Duodenal mucosa (tissue), 2 donors: Measurements from ENCODE around the gene RNF135.
"Not testable (repeated sequence)": the region's sequence is repeated elsewhere in the genome, so short reads cannot be mapped to it uniquely, and the experiment has no call there.

Experiments used
- H3K27ac ChIP-seq: one replicate; pipeline ENCODE4 v1.7.0; 2013; ENCODE audit warnings: low read depth, low read length
- H3K27me3 ChIP-seq, 2 donors: one replicate each; pipeline ENCODE4 v1.7.0; 2013; ENCODE audit warnings: low read length in 2 of 2, control low read depth in 1 of 2; ENCODE audit not compliant: insufficient read depth in 2 of 2, control insufficient read depth in 1 of 2
- H3K36me3 ChIP-seq, 2 donors: one replicate each; pipeline ENCODE4 v1.7.0; 2013; ENCODE audit warnings: low read length in 2 of 2, control low read depth in 1 of 2; ENCODE audit not compliant: insufficient read depth in 2 of 2, control insufficient read depth in 1 of 2
- H3K4me1 ChIP-seq, 2 donors: one replicate each; pipeline ENCODE4 v1.7.0; 2013; ENCODE audit warnings: low read length in 2 of 2, control low read depth in 1 of 2; ENCODE audit not compliant: insufficient read depth in 2 of 2, control insufficient read depth in 1 of 2
- H3K4me3 ChIP-seq, 2 donors: one replicate each; pipeline ENCODE4 v1.7.0; 2013; ENCODE audit warnings: low read length in 2 of 2, low read depth in 1 of 2
- H3K9ac ChIP-seq, 2 donors: one replicate each; pipeline ENCODE4 v1.7.0; 2013; ENCODE audit warnings: low read length in 2 of 2, low read depth in 1 of 2
- H3K9me3 ChIP-seq, 2 donors: one replicate each; pipeline ENCODE4 v1.7.0; 2013; ENCODE audit warnings: low read length in 2 of 2, control low read depth in 1 of 2; ENCODE audit not compliant: control insufficient read depth in 1 of 2

RNF135 gene

GRCh38 chr17:30997270-30997669 is 26.4 kb downstream of the RNF135 start:
- no peaks in the 10 kb centered on the region for H3K9me3 ChIP-seq
- peaks cover 26 to 56% of the 10 kb centered on the region in 2 donors for H3K36me3 ChIP-seq
- H3K27me3 ChIP-seq, result no peaks in the 10 kb centered on the region
- no peak overlapping the region for H3K9ac ChIP-seq
- H3K4me3 ChIP-seq, result no peak overlapping the region
- H3K27ac ChIP-seq, result no peak overlapping the region
- H3K4me1 ChIP-seq, result peaks cover 0 to 4% of the 10 kb centered on the region in 2 donors

GRCh38 chr17:30997842-30998241 is 27.0 kb downstream of the RNF135 start:
- Histone ChIP-seq H3K36me3 (peaks cover 26 to 57% of the 10 kb centered on the region in 2 donors), H3K27me3 (no peaks in the 10 kb centered on the region), H3K4me3 (no peak overlapping the region), H3K9me3 (no peaks in the 10 kb centered on the region), H3K4me1 (peaks cover 0 to 4% of the 10 kb centered on the region in 2 donors), H3K9ac (no peak overlapping the region), H3K27ac (no peak overlapping the region)

- H3K4me3 ChIP-seq, result no peak overlapping the region
- no peaks in the 10 kb centered on the region for H3K9me3 ChIP-seq
- no peaks in the 10 kb centered on the region for H3K4me1 ChIP-seq
- peaks cover 21 to 45% of the 10 kb centered on the region in 2 donors for H3K36me3 ChIP-seq
- no peaks in the 10 kb centered on the region for H3K27me3 ChIP-seq
- no peak overlapping the region for H3K9ac ChIP-seq
- no peak overlapping the region for H3K27ac ChIP-seq
Measured at GRCh38 chr17:31002047-31002446, 31.2 kb downstream of the RNF135 start.

- no peak overlapping the region for H3K27ac ChIP-seq
- H3K36me3 ChIP-seq, result peaks cover 11 to 35% of the 10 kb centered on the region in 2 donors
- H3K27me3 ChIP-seq, result no peaks in the 10 kb centered on the region
- H3K9ac ChIP-seq, result no peak overlapping the region
- no peaks in the 10 kb centered on the region for H3K9me3 ChIP-seq
- H3K4me3 ChIP-seq, result no peak overlapping the region
- peaks cover 0 to 5% of the 10 kb centered on the region in 2 donors for H3K4me1 ChIP-seq
Measured at GRCh38 chr17:31003225-31003866, 32.5 kb downstream of the RNF135 start.

GRCh38 chr17:31004160-31004559 is 33.3 kb downstream of the RNF135 start:
- Histone ChIP-seq H3K27me3 (no peaks in the 10 kb centered on the region), H3K9ac (no peak overlapping the region), H3K36me3 (peaks cover 3 to 28% of the 10 kb centered on the region in 2 donors), H3K9me3 (no peaks in the 10 kb centered on the region), H3K4me1 (peaks cover 0 to 5% of the 10 kb centered on the region in 2 donors), H3K27ac (no peak overlapping the region), H3K4me3 (no peak overlapping the region)

GRCh38 chr17:31007695-31008373 is 37.0 kb downstream of the RNF135 start:
- Histone ChIP-seq H3K27ac (no peak overlapping the region), H3K27me3 (no peaks in the 10 kb centered on the region), H3K9ac (peak overlapping the region; percentile 66 to 77), H3K9me3 (no peaks in the 10 kb centered on the region), H3K4me1 (peaks cover 0 to 5% of the 10 kb centered on the region in 2 donors), H3K4me3 (peak overlapping the region; percentile 67 to 78), H3K36me3 (peaks cover 0 to 2% of the 10 kb centered on the region in 2 donors)

- H3K9me3 ChIP-seq, result no peaks in the 10 kb centered on the region
- H3K9ac ChIP-seq, result peak overlapping the region; percentile 66 to 77
- H3K4me1 ChIP-seq, result peaks cover 0 to 5% of the 10 kb centered on the region in 2 donors
- peaks cover 0 to under 1% of the 10 kb centered on the region in 2 donors for H3K36me3 ChIP-seq
- H3K27ac ChIP-seq, result peak overlapping the region; percentile 42
- H3K4me3 ChIP-seq, result peak overlapping the region; percentile 67 to 78
- H3K27me3 ChIP-seq, result no peaks in the 10 kb centered on the region
Measured at GRCh38 chr17:31008374-31009041, 37.7 kb downstream of the RNF135 start.

- not testable (repeated sequence) for H3K27me3 ChIP-seq
Measured at GRCh38 chr17:31009042-31009702, 38.3 kb downstream of the RNF135 start.

GRCh38 chr17:31010014-31010413 is 39.2 kb downstream of the RNF135 start:
- H3K4me1 ChIP-seq, H3K27me3 ChIP-seq, H3K36me3 ChIP-seq, H3K9ac ChIP-seq, H3K9me3 ChIP-seq, H3K27ac ChIP-seq, H3K4me3 ChIP-seq: not testable (repeated sequence)

More at GRCh38 chr17:31009042-31009702, 38.3 kb downstream of the RNF135 start:
- peak overlapping the region; percentile 67 to 78 for H3K4me3 ChIP-seq
- peak overlapping the region; percentile 42 for H3K27ac ChIP-seq
- H3K36me3 ChIP-seq, H3K9me3 ChIP-seq, H3K4me1 ChIP-seq: not testable (repeated sequence)
- peak overlapping the region; percentile 66 to 77 for H3K9ac ChIP-seq

- Histone ChIP-seq H3K9ac (no peak overlapping the region), H3K27me3 (no peaks in the 10 kb centered on the region), H3K4me1 (no peaks in the 10 kb centered on the region), H3K9me3 (no peaks in the 10 kb centered on the region), H3K4me3 (no peak overlapping the region), H3K27ac (no peak overlapping the region), H3K36me3 (no peaks in the 10 kb centered on the region)
Measured at GRCh38 chr17:31013844-31014243, 43.0 kb downstream of the RNF135 start.
